Fibroblast of the conjunctiva (primary cell): ENCODE results near the gene ANKRD13A.
"Not testable (repeated sequence)": the region's sequence is repeated elsewhere in the genome, so short reads cannot be mapped to it uniquely, and the experiment has no call there.

ENCODE experiments used
- DNase-seq: peaks from one replicate; pipeline ENCODE4 v3.0.0-alpha.2; 2010; ENCODE audit warnings: low read depth

Gene ANKRD13A

GRCh38 chr12:110007881-110008280 lies 8.7 kb downstream of the ANKRD13A start:
- DNase-seq = no peak

GRCh38 chr12:110008681-110009398 lies 9.6 kb downstream of the ANKRD13A start:
- not testable (repeated sequence) for DNase-seq

- DNase-seq = no peak
Measured at GRCh38 chr12:110010853-110011723, 11.9 kb downstream of the ANKRD13A start.

GRCh38 chr12:110012137-110012536 lies 12.9 kb downstream of the ANKRD13A start:
- DNase-seq = no peak

GRCh38 chr12:110012659-110013058 lies 13.4 kb downstream of the ANKRD13A start:
- DNase-seq = no peak

- DNase-seq = no peak
Measured at GRCh38 chr12:110015132-110015531, 15.9 kb downstream of the ANKRD13A start.

GRCh38 chr12:110020956-110021355 lies 21.7 kb downstream of the ANKRD13A start:
- DNase-seq = no peak

- no peak for DNase-seq
Measured at GRCh38 chr12:110023059-110023980, 24.1 kb downstream of the ANKRD13A start.

GRCh38 chr12:110024051-110024450 lies 24.8 kb downstream of the ANKRD13A start:
- no peak for DNase-seq

- DNase-seq = no peak
Measured at GRCh38 chr12:110028323-110028722, 29.1 kb downstream of the ANKRD13A start.

GRCh38 chr12:110029290-110029815 lies 30.1 kb downstream of the ANKRD13A start:
- DNase-seq = no peak

GRCh38 chr12:110033888-110034287 lies 34.7 kb downstream of the ANKRD13A start:
- no peak for DNase-seq

- DNase-seq = no peak
Measured at GRCh38 chr12:110035534-110036104, 36.4 kb downstream of the ANKRD13A start.

GRCh38 chr12:110037315-110037714 lies 38.1 kb downstream of the ANKRD13A start:
- DNase-seq = no peak

- no peak for DNase-seq
Measured at GRCh38 chr12:110038741-110039084, 39.5 kb downstream of the ANKRD13A start.

GRCh38 chr12:110039085-110039807 lies 40.0 kb downstream of the ANKRD13A start:
- DNase-seq = peak; percentile 72

GRCh38 chr12:110042264-110042663 lies 43.0 kb downstream of the ANKRD13A start:
- DNase-seq = no peak

- no peak for DNase-seq
Measured at GRCh38 chr12:110046451-110047187, 47.4 kb downstream of the ANKRD13A start.

- DNase-seq = no peak
Measured at GRCh38 chr12:110047297-110047940, 48.2 kb downstream of the ANKRD13A start.
